GM18526 (cell line): ENCODE measurements around the gene LYSMD2.

Experiments
- POLR2A ChIP-seq: IDR thresholded peaks from 3 replicates; pipeline ENCODE4 v1.6.1; 2011; ENCODE audit not compliant: insufficient read length; ENCODE audit errors: extremely low read depth

The LYSMD2 gene

DNA sequence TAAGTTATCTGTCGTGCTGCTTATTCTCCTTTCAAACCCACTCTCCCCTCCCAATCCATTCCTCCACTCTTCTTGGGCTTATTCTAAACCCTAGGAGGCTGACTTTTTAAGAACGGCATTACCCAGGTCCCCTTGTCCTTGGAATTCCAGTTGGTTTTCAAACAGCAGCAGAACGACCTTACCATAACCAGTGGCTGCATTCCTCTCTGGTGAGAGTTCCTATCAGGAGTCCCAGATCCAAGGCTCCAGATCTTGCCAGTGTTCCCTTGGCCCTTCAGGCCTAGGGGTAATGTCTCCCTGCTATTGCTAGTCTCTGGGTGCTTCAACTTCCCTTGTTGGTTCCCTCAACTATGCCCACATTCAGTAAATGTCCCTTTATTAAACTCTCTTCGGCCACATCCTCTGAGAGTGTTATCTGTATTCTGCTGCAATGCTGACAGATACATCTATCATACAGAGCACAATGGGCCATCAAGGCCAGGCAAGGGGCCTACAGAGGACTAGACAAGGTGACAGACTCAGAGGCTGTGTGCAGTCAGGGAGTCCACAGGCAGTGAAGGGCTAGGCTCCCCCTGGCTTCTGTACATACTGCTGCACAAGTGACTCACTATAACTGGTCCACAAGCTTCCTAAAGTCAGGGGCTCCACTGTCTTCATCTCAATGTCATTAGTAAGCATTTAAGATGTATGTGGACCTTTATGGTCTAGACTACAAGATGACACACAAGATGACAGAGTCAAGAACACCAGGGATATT lies 10.1 kb downstream of the LYSMD2 start:
- TF ChIP-seq POLR2A, result no peak

DNA sequence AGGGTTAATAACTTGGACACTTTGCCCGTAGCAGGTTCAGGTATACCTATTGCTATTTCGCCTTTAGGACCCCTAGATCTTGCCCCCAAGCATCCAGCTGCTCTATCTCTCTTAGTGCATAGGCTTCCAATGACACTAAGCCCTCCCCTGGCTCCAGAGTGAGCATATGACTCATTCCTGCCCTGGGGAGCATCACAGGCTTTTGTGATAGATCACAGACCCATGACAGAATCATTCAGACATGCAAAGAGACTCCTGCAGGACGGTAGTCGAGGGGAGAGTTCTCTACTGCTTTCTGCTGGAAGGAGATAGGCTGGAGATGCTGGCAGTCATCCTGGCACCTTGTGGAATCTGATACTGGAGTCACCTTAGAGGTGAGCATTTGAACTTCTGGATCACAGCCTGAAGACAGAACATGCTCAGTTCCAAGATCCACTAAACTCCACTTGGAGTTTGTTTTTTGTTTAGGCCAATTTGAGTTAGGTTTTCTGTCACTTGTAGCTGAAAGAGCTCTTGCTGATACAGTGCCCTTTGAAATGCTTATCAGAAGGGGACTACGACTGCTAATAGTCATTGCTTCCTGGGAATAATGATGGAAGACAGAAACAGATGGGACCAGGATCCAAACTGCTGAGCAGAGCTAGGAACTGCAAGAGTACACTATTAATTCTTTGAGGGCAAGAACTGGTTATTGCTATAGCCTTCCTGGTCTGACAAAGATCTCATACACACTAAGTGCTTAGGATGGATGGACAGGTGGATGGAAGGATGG lies 11.0 kb downstream of the LYSMD2 start:
- TF ChIP-seq POLR2A, result no peak

DNA sequence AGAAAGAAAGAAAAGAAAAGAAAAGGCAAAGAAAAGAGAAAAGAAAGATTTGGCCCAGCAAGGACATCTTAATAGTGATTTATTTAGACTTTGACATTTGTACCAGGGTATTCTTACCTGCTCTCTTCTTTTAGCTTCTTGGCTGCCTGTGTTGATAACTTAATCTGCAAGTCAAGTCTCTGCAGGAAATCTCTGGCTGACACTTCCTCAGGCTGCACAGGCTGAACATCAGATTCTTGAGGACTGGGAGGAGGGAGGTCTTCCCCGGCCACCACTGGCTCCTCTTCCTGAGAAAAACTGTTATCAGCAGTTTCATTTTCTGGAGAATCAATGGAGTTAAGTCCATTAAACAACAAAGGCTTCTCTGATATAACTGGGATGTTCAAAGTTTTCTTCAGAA lies 12.8 kb downstream of the LYSMD2 start:
- no peak for TF ChIP-seq POLR2A

DNA sequence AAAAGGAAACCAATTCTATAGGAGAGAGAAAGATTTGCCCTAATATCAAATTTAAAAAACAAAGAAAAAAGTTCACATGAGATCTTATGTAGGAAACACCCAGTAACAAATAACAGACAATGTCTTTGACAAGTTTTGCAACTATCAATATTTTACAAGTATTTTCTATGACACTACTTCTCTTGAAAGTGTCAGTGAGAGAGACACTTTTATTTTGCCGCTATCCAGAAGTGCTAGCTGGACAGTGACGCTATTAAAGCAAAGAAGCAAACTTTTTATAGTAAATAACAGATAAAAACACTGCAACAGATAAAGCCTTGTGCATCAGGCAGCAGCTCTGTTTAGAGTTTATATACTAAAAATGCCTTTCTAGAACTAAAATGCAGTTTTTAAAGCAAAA lies 13.3 kb downstream of the LYSMD2 start:
- TF ChIP-seq POLR2A, result no peak

DNA sequence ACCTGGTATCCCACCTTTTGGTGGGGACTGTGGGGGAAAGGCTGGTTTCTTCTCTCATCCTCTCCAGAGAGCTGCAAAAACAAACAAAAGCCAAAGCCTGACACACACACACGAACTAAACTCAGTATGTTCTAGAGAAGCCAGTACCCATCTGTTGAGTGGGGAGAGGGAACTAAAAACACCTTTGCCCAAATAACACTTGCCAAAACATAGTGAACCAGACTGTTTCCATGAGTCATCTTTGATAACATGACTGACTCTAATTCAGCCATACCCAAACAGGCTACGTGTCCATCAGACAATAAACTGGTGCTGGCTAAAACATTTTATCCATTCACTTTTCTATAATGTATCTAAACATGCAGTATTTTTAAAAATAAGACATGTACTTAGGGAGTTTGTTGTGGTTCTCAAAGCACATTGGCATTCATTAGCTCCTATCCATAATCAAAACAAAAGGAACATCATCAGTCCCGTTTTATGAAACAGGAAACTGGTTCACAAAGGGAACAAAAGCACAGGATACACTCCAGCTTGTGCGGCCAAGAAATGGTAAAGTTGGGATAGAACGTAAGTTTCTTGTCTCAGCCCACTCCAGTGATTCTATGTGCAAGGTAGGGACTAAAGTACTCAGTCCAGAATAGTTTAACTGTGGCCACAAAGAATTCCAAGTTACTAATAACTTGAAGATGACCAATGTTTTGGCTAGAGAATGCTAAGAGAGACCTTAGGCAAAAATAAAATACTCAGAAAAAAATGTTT lies 16.1 kb downstream of the LYSMD2 start:
- no peak for TF ChIP-seq POLR2A

DNA sequence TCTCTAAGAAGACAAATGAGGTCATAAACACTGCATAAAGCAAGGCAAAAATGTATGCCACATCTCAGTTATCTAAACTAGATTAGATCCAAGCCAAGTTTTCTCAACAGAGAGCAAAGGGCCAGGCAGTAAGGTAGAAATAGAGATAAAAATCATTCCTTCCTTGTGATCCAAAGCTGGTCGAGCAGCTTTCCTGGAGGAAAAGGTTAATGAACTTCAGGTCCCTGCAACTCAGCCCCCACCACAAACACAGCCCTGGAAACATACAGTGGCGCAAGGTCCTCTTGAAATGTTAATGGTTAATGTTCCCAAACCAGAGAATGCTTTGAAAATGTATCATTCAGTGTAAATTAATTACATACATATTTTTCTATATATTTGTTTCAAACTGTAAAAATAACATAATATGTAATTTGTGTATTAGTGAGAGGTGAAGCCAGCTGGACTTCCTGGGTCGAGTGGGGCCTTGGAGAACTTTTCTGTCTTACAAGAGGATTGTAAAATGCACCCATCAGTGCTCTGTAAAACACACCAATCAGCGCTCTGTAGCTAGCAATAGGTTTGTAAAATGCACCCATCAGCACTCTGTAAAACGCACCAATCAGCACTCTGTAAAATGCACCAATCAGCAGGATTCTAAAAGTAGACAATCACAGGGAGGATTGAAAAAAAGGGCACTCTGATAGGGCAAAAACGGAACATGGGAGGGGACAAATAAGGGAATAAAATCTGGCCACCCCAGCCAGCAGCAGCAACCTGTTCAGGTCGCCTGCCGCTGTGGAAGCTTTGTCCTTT lies 17.1 kb downstream of the LYSMD2 start:
- no peak for TF ChIP-seq POLR2A

DNA sequence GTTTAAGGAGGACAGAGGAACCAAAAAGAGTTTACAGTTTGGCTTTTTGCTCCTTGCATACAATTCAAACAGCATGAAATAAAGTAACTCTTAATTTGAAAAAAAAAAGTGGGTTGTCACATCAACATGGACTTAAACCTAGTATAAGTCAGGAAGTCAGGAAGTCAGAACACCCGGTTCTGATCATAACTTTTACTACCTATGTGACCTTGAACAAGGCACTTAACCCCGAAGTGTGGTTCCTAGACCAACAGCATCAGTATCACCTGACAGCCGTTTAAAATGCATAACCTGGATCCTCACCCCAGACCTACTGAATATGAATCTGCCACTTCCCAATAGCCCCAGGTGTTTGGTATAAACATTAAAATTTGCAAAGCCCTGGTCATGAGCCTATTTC lies 18.7 kb downstream of the LYSMD2 start:
- TF ChIP-seq POLR2A, result no peak

DNA sequence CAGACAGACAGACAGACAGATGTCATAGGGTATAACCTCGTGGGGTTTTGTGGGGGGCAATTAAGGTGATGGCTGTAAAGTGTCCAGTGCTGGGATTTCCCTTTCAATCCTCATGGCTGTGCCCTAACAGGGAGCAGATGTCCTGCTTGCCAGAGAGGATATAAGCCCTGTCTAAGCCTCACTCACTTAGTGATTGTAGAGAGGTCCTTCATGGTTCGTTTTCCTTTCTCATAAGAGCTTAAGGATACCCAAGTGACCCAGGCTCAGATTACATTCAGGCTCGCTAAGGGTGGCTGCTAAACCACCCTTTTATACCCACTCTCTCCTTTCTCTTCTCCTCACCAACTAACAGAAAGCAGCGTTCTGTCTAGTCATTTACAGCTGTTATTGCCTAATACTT lies 19.2 kb downstream of the LYSMD2 start:
- TF ChIP-seq POLR2A, result no peak

DNA sequence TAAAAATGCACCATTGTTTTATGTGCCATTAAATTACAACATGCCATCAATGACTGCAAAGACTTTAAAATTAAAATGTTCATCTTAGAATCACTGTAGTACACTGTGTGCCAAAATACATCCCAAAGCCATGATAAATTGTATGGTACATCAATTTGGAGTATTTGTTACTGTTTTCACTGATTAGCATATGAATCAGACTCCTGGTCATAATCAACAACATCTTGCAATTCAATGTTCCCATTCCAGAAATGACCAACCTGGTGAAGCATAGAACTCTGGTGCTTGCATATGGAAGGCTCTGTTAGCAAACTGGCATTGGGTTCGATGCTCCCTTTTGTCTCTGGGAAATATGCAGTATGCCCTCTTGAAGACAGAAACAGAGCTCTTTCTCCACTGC lies 22.5 kb downstream of the LYSMD2 start:
- TF ChIP-seq POLR2A, result no peak

DNA sequence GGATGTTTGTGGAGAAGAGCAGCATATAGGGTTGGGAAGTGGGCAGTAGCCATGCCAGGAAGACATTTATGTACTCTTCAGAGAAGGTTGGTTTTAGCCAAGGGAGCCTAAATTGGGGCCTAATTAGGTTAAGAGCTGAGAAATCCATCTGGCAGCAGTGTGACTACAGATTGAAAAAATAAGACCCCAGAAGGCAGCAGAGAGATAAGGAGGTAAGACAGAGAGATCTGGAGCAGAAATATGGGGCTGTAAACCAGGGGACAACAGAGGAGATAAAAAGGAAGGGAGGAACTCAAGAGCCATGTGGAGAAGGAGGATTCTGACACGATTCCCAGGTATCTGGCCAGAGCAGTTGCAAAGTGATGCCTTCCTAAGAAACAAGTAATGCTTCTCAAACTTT lies 23.3 kb downstream of the LYSMD2 start:
- TF ChIP-seq POLR2A, result no peak

DNA sequence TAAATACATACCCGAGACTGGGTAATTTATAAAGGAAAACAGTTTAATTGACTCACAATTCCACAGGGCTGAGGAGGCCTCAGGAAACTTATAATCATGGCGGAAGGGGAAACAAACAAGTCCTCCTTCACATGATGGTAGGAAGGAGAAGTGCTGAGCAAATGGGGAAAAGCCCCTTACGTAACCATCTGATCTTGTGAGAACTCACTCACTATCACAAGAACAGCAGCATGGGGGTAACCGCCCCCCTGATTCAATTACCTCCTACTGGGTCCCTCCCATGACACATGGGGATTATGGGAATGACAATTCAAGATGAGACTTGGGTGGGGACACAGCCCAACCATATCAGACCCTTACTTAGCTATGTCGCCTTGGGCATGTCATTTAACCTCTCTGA lies 28.4 kb downstream of the LYSMD2 start:
- TF ChIP-seq POLR2A, result no peak

DNA sequence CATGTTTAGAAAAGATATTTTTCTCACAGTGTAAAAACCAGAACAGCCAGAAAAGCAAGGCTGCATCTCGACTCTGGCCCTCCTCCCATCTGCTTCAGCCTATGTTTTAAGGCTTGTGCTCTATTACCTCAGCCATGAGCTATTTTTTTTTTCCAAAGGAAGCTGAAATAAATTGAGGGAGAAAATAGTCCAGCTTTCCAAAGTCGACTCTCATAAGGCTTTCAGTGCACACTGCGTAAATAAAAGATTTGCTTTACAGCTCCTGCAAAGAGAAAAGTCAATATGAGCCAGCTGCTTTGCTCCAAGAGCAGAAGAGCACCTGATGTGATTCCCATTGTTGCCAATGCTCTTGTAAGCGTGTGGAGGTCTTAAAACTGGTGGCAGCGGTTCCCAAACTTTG lies 29.4 kb downstream of the LYSMD2 start:
- TF ChIP-seq POLR2A, result no peak

DNA sequence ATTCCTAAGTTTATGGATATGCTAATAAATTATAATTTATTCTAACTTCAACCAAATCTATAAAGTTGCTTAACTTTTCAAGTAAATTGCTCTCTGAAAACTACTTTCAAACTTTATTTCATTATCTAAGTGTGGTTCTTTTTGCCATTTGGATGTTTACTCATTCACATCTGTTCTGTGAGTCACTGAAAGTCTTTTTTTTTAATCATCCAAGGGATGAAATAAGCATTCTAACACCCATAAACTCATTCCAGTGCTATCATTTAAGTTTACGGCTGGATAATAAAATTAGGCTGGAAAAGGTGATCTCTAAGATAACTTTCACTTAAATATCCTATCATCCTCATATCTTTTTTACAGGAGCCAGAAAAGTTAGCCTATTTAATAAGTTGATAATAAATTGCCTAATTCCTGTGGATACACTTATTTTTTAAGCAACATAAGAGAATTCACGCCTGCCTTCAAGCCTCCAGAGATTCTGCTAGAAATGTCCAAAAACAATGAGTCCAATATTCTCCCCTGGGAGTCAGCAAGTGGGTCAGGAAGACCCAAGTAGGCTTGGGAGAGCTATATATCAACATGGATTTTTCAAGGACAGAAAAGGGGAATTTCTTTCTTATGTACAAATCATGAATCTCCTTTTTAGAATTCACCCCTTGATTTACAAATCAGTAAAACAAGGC lies 30.4 kb downstream of the LYSMD2 start:
- TF ChIP-seq POLR2A, result no peak

DNA sequence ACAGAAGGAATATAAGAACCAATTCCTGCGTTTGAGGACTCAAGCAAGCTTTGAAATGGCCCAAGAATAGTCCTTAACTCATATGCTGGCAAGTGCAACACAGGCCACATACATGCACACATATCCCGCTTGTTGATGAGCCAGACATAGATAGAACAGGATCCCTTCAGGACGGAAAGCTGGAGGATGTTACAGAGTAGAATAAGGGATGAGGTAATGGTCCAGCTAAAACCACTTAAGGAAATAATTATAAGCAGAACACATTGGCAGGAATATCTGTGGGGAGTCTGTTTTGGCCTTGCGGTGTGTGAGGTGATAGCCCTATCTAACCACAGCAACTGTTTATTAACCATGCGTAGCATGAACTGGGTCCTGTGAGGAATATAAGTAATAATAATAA lies 31.2 kb downstream of the LYSMD2 start:
- TF ChIP-seq POLR2A, result no peak

DNA sequence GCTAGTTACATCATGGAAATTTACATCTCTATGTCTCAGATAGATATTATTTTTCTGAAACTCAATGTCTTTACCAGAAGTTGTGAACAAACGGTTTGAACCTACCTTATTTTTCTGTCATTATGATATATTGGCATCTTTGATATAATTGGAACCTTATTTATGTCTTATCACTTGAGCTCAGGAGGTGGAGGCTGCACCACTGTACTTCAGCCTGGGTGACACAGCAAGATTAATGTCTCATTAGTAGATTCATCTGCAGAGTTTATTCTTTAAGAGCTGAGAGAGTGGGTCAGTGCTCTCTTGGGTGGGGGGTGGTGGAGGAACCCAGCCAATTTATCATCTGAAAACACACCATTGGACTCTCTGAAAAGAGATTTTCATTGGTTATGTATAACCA lies 34.7 kb downstream of the LYSMD2 start:
- TF ChIP-seq POLR2A, result no peak

DNA sequence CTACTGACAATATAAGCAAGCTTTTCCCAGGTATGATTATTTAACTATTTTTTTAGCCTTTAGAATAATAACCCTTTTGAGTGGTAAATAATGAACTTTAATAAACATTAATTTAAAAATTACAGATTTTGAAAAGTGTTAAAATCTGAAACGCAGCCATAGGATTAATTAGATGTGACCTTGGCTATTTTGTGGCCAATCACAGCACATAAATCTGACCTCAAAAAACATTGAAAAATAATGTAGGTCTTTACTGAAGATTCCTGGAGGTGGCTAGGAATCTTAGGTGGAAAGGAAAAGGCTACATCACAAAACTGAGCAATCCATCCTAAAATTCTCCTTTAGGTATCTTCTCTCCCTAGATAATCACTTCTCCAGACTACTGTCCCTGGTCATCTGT lies 38.1 kb downstream of the LYSMD2 start:
- no peak for TF ChIP-seq POLR2A
